ENCODE data around the gene WASHC2C. TPM values are rescaled to one million over a fixed set of nuclear protein-coding genes. Genes with fewer than 3 reads are reported as not detected.
"Not testable (repeated sequence)": the region's sequence is repeated elsewhere in the genome, so short reads cannot be mapped to it uniquely, and the experiment has no call there.

Gene WASHC2C
- total RNA-seq, 1 experiment from 2014 or later = 34.2 TPM

GRCh38 chr10:45761622-45762021 is 34.6 kb downstream of the WASHC2C start:
- intact Hi-C loops (cut with micrococcal nuclease; ENCODE audit: unreplicated experiment); CTCF ChIA-PET; H3K9me2 ChIP-seq (ENCODE audit: insufficient read depth); H2AFZ ChIP-seq; POLR2A ChIA-PET (ENCODE audit: unreplicated experiment); H3F3A ChIP-seq (ENCODE audit: insufficient read depth, low read depth); H3K4me1 ChIP-seq (replicated peaks; ENCODE audit: insufficient read depth); H3K4me2 ChIP-seq; H3K27me3 ChIP-seq (ENCODE audit: insufficient read depth, low read depth); DNase-seq; BruUV-seq (replicated peaks); H3K27ac ChIP-seq; H3K9me3 ChIP-seq (ENCODE audit: insufficient read depth, low read depth); H3K4me3 ChIP-seq; H3K79me2 ChIP-seq (ENCODE audit: low read depth); H4K20me1 ChIP-seq (ENCODE audit: insufficient read depth); H3K36me3 ChIP-seq (ENCODE audit: low read depth): not testable (repeated sequence)

GRCh38 chr10:45763037-45763436 is 36.0 kb downstream of the WASHC2C start:
- intact Hi-C loops (cut with micrococcal nuclease; ENCODE audit: unreplicated experiment) = not testable (repeated sequence)

GRCh38 chr10:45768334-45768733 is 41.3 kb downstream of the WASHC2C start:
- H4K20me1 ChIP-seq (ENCODE audit: insufficient read depth); H3K4me3 ChIP-seq; H3K9me3 ChIP-seq (ENCODE audit: insufficient read depth, low read depth); intact Hi-C loops (cut with micrococcal nuclease; ENCODE audit: unreplicated experiment); H3K36me3 ChIP-seq (ENCODE audit: low read depth); H3K27me3 ChIP-seq (ENCODE audit: insufficient read depth, low read depth); POLR2A ChIA-PET (ENCODE audit: unreplicated experiment); CTCF ChIA-PET; H3K9me2 ChIP-seq (ENCODE audit: insufficient read depth); BruUV-seq (replicated peaks); H3K4me2 ChIP-seq; H3K27ac ChIP-seq; H3F3A ChIP-seq (ENCODE audit: insufficient read depth, low read depth); H3K4me1 ChIP-seq (replicated peaks; ENCODE audit: insufficient read depth); H2AFZ ChIP-seq; DNase-seq; H3K79me2 ChIP-seq (ENCODE audit: low read depth): not testable (repeated sequence)

More at GRCh38 chr10:45763037-45763436, 36.0 kb downstream of the WASHC2C start:
- H3K9me3 ChIP-seq (ENCODE audit: insufficient read depth, low read depth); H3K36me3 ChIP-seq (ENCODE audit: low read depth); H3K4me1 ChIP-seq (replicated peaks; ENCODE audit: insufficient read depth); H3K4me3 ChIP-seq; H3K27ac ChIP-seq; H4K20me1 ChIP-seq (ENCODE audit: insufficient read depth); H3F3A ChIP-seq (ENCODE audit: insufficient read depth, low read depth); H3K27me3 ChIP-seq (ENCODE audit: insufficient read depth, low read depth); H2AFZ ChIP-seq; BruUV-seq (replicated peaks); POLR2A ChIA-PET (ENCODE audit: unreplicated experiment); H3K4me2 ChIP-seq; H3K9me2 ChIP-seq (ENCODE audit: insufficient read depth); DNase-seq; CTCF ChIA-PET; H3K79me2 ChIP-seq (ENCODE audit: low read depth): not testable (repeated sequence)

- POLR2A ChIA-PET (ENCODE audit: unreplicated experiment); CTCF ChIA-PET: not testable (repeated sequence)
These were observed 44.8 kb downstream of the WASHC2C start for GRCh38 chr10:45771757-45772461.

GRCh38 chr10:45786217-45786616 is 59.2 kb downstream of the WASHC2C start:
- DNase-seq; H4K20me1 ChIP-seq (ENCODE audit: insufficient read depth); H3K4me1 ChIP-seq (replicated peaks; ENCODE audit: insufficient read depth); H3K9me2 ChIP-seq (ENCODE audit: insufficient read depth); H3F3A ChIP-seq (ENCODE audit: insufficient read depth, low read depth); H3K4me2 ChIP-seq; H2AFZ ChIP-seq; CTCF ChIA-PET; H3K79me2 ChIP-seq (ENCODE audit: low read depth); intact Hi-C loops (cut with micrococcal nuclease; ENCODE audit: unreplicated experiment); POLR2A ChIA-PET (ENCODE audit: unreplicated experiment); BruUV-seq (replicated peaks); H3K36me3 ChIP-seq (ENCODE audit: low read depth); H3K27ac ChIP-seq; H3K27me3 ChIP-seq (ENCODE audit: insufficient read depth, low read depth); H3K9me3 ChIP-seq (ENCODE audit: insufficient read depth, low read depth); H3K4me3 ChIP-seq: not testable (repeated sequence)

More at GRCh38 chr10:45771757-45772461, 44.8 kb downstream of the WASHC2C start:
- H2AFZ ChIP-seq; H3K79me2 ChIP-seq (ENCODE audit: low read depth); H3K27ac ChIP-seq; H3K36me3 ChIP-seq (ENCODE audit: low read depth); H3K4me3 ChIP-seq; H3K4me1 ChIP-seq (replicated peaks; ENCODE audit: insufficient read depth); DNase-seq; H3K27me3 ChIP-seq (ENCODE audit: insufficient read depth, low read depth); H3K9me2 ChIP-seq (ENCODE audit: insufficient read depth); H3K9me3 ChIP-seq (ENCODE audit: insufficient read depth, low read depth); H3K4me2 ChIP-seq; intact Hi-C loops (cut with micrococcal nuclease; ENCODE audit: unreplicated experiment); H3F3A ChIP-seq (ENCODE audit: insufficient read depth, low read depth); BruUV-seq (replicated peaks); H4K20me1 ChIP-seq (ENCODE audit: insufficient read depth): not testable (repeated sequence)

- DNase-seq; H3K4me1 ChIP-seq (replicated peaks; ENCODE audit: insufficient read depth); H4K20me1 ChIP-seq (ENCODE audit: insufficient read depth); intact Hi-C loops (cut with micrococcal nuclease; ENCODE audit: unreplicated experiment); H3K9me2 ChIP-seq (ENCODE audit: insufficient read depth); POLR2A ChIA-PET (ENCODE audit: unreplicated experiment); CTCF ChIA-PET; BruUV-seq (replicated peaks); H3K36me3 ChIP-seq (ENCODE audit: low read depth); H3K27ac ChIP-seq; H2AFZ ChIP-seq; H3K4me3 ChIP-seq; H3K4me2 ChIP-seq; H3K79me2 ChIP-seq (ENCODE audit: low read depth); H3F3A ChIP-seq (ENCODE audit: insufficient read depth, low read depth); H3K27me3 ChIP-seq (ENCODE audit: insufficient read depth, low read depth); H3K9me3 ChIP-seq (ENCODE audit: insufficient read depth, low read depth): not testable (repeated sequence)
These were observed 60.2 kb downstream of the WASHC2C start for GRCh38 chr10:45787212-45787741.

- H3F3A ChIP-seq (ENCODE audit: insufficient read depth, low read depth); H3K4me1 ChIP-seq (replicated peaks; ENCODE audit: insufficient read depth); POLR2A ChIA-PET (ENCODE audit: unreplicated experiment); H2AFZ ChIP-seq; DNase-seq; H3K9me2 ChIP-seq (ENCODE audit: insufficient read depth); CTCF ChIA-PET; H3K4me2 ChIP-seq; H3K36me3 ChIP-seq (ENCODE audit: low read depth); H3K9me3 ChIP-seq (ENCODE audit: insufficient read depth, low read depth); intact Hi-C loops (cut with micrococcal nuclease; ENCODE audit: unreplicated experiment); H4K20me1 ChIP-seq (ENCODE audit: insufficient read depth); H3K79me2 ChIP-seq (ENCODE audit: low read depth); H3K27ac ChIP-seq; H3K27me3 ChIP-seq (ENCODE audit: insufficient read depth, low read depth); BruUV-seq (replicated peaks); H3K4me3 ChIP-seq: not testable (repeated sequence)
These were observed 62.9 kb downstream of the WASHC2C start for GRCh38 chr10:45789991-45790390.

Measured in PC-9 (cell line).